HepG2 (cell line): ENCODE measurements around the gene CRTAC1.

ENCODE experiments used
- PRDM10 ChIP-seq: sonication (generic); formaldehyde crosslinking; IDR thresholded peaks from 2 replicates; pipeline ENCODE4 v1.4.0; 2020; ENCODE audit warnings: low read depth, missing genetic modification reagents
- RAD21 ChIP-seq: fragments of 450-650 bp; formaldehyde crosslinking; IDR thresholded peaks from 2 replicates; pipeline ENCODE4 v1.5.0; 2020; ENCODE audit warnings: mild to moderate bottlenecking
- SRF ChIP-seq: IDR thresholded peaks from 2 replicates; pipeline ENCODE4 v1.6.1; 2011; ENCODE audit warnings: mild to moderate bottlenecking, low read depth, low read length, moderate library complexity
- SRY ChIP-seq: sonication (generic); formaldehyde crosslinking; IDR thresholded peaks from 2 replicates; pipeline ENCODE4 v1.8.0; 2022; ENCODE audit warnings: mild to moderate bottlenecking, missing genetic modification reagents
- ZNF407 ChIP-seq: sonication (generic); formaldehyde crosslinking; IDR thresholded peaks from one replicate; pipeline ENCODE4 v1.5.1; 2020; ENCODE audit warnings: mild to moderate bottlenecking, missing genetic modification reagents; ENCODE audit errors: not compliant biosample characterization
- TF ChIP-seq, protein P1 (sequence below): IDR thresholded peaks from 2 replicates; pipeline ENCODE4 v1.6.1; 2016; ENCODE audit warnings: control low read depth

DNA sequence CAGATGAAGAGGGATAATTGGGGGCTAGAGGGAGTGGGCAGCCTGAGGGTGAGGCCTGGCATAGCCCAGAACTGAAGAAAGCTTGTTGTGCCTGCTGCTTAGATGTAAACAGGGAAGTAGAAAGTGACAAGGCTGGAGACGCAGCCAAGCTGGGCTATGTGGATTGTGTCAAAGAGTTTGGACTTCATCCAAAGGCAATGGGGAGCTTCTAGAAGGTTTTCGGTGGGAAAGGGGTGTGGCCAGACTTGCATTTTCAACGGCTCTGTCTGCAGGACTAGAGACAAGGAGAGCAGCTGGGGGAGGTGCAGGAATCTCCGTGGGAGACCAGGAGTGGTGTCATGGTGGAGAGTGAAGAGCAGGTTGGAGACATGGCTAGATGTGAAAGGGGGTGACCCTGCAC lies 132.0 kb downstream of the CRTAC1 start:
- TF ChIP-seq PRDM10 (CRISPR knock-in tag): no peak
- TF ChIP-seq SRF: no peak
- TF ChIP-seq RAD21 (CRISPR knock-in tag): no peak
- TF ChIP-seq SRY (CRISPR knock-in tag): no peak
- no peak for TF ChIP-seq ZNF407 (CRISPR knock-in tag)
- TF ChIP-seq, protein P1, sequence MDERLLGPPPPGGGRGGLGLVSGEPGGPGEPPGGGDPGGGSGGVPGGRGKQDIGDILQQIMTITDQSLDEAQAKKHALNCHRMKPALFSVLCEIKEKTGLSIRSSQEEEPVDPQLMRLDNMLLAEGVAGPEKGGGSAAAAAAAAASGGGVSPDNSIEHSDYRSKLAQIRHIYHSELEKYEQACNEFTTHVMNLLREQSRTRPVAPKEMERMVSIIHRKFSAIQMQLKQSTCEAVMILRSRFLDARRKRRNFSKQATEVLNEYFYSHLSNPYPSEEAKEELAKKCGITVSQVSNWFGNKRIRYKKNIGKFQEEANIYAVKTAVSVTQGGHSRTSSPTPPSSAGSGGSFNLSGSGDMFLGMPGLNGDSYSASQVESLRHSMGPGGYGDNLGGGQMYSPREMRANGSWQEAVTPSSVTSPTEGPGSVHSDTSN (CRISPR knock-in tag): no peak
